HG03139 (cell line): ENCODE data around the gene TCF19.

ENCODE experiments used
- ATAC-seq: cut with Tn5 transposase; IDR thresholded peaks from one replicate; pipeline ENCODE4 v1.9.1; 2021; ENCODE audit not compliant: unreplicated experiment

Gene TCF19

DNA sequence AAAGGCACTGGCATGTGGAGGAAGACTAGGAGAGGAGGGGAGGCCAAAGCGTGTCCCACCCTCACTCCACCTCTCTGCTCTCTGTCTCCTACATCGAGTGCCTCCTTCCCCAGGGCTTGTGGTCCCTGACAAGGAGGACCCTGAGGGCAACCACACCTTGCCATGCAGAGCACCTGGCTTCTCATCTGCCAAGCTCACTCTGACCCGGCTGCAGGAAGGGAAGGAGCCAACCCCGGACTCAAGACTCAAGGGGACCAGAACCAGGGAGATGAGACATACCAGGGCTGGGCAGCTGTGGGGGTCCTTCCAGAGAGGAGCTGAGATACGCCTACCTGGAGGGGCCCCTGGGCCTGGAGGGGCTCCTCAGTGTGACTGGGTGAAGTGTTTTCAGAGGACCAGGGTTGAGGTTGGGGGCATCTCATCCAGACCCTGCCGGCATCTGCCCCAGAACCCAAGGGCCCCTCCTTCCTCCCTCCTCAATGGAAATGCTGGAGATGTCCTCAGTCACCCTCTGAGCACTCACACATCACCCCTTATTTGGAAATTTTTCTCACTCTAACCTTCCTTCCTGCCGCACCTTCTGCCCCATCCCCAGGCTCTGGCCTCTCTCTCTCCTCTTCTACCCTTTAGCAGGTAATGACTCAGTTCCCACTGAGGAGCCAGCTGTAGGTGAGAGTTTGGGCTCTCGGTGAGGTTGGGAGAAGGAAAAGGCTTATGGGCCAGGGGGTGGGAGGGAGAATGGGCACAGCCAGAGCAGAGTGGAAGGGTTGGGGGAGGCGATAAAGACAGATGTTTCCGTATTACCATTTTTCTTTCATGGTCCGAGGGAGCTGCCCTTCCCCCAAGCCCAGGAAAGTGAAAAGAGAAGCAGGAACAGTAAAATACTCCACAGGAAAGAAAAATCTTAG is 44.1 kb downstream of the TCF19 start:
- no peak for ATAC-seq

DNA sequence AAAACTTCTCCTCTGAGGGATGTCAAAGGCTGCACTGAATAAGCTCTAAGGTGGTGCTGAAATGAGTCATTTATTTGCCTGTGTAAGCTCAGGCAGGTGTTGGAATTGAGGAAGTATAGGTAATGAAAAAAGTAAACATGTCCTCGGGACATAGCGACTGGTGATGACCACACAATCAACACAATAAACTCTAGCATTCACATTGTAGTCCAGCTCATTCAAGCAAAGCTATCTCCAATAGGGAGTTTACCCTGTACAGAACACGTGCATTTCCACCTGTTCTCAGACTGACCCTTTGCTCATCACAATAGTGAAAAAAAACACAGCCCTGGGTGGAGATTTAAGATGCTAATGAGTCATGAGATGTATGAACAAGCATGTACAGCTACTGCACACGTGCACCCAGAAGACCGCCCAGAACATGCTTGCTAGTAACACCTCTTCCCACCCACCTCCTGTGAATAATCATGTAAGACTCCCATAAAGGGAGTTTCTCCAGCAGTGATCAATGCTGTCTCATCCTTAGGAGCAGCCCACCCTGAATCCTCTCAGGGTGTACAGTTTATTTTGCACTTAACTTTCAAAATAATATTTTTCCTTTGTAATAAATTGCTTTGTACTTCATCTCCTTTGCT is 45.1 kb downstream of the TCF19 start:
- peak; percentile 50 for ATAC-seq

DNA sequence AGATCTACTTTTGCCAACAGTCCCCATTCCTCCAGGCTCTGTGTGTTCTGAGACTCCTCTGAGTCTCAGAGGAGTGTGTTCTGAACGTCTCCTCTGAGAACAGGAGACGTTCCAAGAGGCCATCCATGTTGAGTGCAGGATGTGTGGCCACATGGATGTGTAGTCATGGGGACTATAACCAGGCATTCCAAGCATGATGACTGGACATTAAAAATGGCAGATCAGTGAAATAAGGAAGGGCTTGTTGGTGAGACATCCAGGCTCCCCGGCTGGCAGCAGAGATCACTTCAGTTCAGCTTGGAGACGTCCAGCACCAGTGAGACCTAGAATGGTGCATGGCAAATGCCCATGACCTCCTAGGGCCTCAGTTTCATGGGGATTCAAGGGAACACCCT is 46.4 kb downstream of the TCF19 start:
- ATAC-seq: no peak

DNA sequence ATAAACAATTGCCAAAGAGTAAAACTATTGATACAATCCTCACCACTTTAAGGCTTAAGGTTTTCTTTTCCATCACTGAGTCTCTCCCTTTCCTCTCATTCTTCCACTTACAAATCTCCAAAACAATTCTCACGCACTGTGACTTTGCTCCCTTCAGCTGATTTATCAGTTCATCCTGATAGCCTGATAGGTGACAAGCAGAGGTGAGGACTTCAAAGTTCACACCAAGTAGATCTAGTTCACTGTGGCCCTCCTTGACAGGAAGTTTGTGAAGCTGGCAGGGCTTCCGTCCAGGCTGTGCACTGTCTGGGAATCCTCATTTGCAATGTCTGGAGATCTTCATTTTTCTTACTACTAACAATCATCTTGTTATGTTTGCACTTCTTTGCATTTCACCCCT is 47.2 kb downstream of the TCF19 start:
- no peak for ATAC-seq

- no peak for ATAC-seq
Measured at GRCh38 chr6:31208506-31208905, 50.1 kb downstream of the TCF19 start.

DNA sequence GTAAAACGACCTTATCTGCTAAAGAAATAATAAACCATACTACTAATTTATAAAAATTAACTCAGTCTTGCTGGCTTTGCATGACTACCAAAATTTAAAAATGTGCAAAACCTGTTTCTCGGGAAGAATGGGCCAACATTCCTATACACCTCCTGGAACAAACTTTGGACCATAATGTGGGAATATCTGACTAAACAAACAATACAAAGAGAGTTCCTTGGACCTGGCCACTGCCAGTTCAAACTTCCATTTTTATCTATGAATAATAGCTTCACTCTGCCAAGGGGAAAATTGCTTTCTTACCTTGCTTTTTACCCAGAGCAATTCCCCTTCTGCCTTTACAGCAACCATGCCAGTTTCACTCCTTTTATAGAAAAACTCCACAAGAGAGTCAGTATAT is 50.7 kb downstream of the TCF19 start:
- ATAC-seq: no peak

DNA sequence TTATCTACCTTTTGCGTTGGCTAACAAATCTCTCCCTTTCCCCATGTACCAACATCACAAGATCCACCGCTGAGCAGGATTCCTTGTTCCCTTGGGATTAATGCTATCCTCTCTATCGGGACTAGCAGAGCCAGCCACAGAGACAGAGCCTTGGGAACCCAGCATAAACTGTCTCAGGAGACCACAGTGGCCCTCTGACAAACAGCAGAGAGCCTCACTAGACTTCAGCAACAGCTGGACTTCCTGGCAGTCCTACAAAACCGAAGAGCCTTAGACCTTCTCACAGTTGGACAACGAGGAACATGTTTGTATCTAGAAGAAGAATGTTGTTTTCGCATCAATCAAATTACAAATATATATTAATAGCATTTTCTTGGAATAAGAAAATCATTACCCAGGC is 51.7 kb downstream of the TCF19 start:
- ATAC-seq: no peak

DNA sequence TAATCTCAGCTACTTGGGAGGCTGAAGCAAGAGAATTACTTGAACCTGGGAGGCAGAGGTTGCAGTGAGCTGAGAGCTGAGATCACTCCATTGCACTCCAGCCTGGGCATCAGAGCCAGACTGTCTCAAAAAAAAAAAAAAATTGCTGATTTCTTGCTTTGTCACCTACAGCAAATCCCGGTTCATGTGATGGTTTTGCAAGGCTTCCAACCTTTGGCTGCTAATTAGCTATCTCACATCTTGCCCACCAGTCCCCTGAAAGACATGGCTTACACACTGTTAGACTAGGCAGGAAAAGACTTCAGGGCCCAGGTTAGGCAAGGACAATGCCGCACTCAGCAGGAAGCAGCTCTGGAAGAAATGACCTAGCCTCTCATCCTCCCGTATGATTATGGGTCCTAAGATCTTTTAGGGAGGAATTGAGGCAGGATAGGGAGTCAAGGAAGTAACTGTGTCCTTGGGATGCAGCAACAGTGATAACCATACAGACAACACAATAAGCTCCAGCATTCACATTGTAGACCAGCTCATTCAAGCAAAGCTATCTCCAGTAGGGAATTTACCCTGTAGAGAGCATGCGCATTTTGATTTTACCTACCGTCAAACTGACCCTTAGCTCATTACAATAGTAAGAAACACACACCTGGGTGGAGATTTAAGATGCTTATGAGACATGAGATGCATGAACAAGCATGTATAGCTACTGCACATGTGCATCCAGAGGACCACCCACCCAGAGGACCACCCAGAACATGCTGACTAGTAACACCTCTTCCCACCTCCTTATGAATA is 52.5 kb downstream of the TCF19 start:
- no peak for ATAC-seq
